Heart left ventricle (tissue), 16 donors: ENCODE data around the gene RACK1. TPM values are rescaled to one million over a fixed set of nuclear protein-coding genes. Genes with fewer than 3 reads are reported as not detected.

Experiments used
- ATAC-seq, 4 donors: fragments of 200-7000 bp; cut with Tn5 transposase; one replicate each; pipeline ENCODE4 v1.9.1; 2020 to 2022; ENCODE audit warnings: moderate library complexity in 4 of 4, mild to moderate bottlenecking in 3 of 4, moderate number of reproducible peaks in 1 of 4
- DNase-seq, 5 donors: peaks; one replicate each; pipeline ENCODE4 v3.0.0-alpha.2; 2020
- H3K27ac ChIP-seq, 12 donors: fragments of 200-600 bp; sonication (generic) in 4 of 12; one replicate each; pipeline versions ENCODE4 v1.5.0 to v1.8.0; 2016 to 2022; ENCODE audit warnings: mild to moderate bottlenecking in 2 of 12
- H3K27me3 ChIP-seq, 9 donors: fragments of 200-600 bp; sonication (generic) in 2 of 9; one replicate each; pipeline versions ENCODE4 v1.5.1 to v1.8.0; 2016 to 2022; ENCODE audit warnings: mild to moderate bottlenecking in 3 of 9
- H3K36me3 ChIP-seq, 9 donors: fragments of 200-600 bp; sonication (generic) in 2 of 9; one replicate each; pipeline versions ENCODE4 v1.5.0 to v1.8.0; 2018 to 2022; ENCODE audit warnings: mild to moderate bottlenecking in 2 of 9
- H3K4me1 ChIP-seq, 12 donors: fragments of 200-600 bp; sonication (generic) in 4 of 12; one replicate each; pipeline versions ENCODE4 v1.5.0 to v1.8.0; 2016 to 2022; ENCODE audit warnings: mild to moderate bottlenecking in 3 of 12
- H3K4me3 ChIP-seq, 12 donors: fragments of 200-600 bp; sonication (generic) in 4 of 12; one replicate each; pipeline versions ENCODE4 v1.5.0 to v1.8.0; 2017 to 2022; ENCODE audit warnings: mild to moderate bottlenecking in 9 of 12, moderate library complexity in 4 of 12
- H3K9me3 ChIP-seq, 12 donors: fragments of 200-600 bp; sonication (generic) in 4 of 12; one replicate each; pipeline versions ENCODE4 v1.5.0 to v1.8.0; 2016 to 2022; ENCODE audit warnings: mild to moderate bottlenecking in 1 of 12
- POLR2A ChIP-seq, 2 donors: fragments of 450-650 bp; IDR thresholded peaks; one replicate each; pipeline ENCODE4 v1.6.1; 2017; ENCODE audit warnings: antibody characterized with exemption in 2 of 2, mild to moderate bottlenecking in 2 of 2, moderate library complexity in 2 of 2
- WGBS, 4 donors: extraction: QIAGEN DNeasy Blood & Tissue Kit in 2 of 4; methylation state at CpG; one replicate each; pipeline versions ENCODE4 v1.1.5 to v1.1.7; 2013 to 2018; 5-methylcytosine and 5-hydroxymethylcytosine counted together
- intact Hi-C, 10 donors: fragments of 100-400 bp; cut with DNase I; formaldehyde crosslinking; loops; one replicate each; pipeline versions ENCODE4 v1.11.1 to v1.14.2; 2022
- polyA plus RNA-seq, 2 donors: library from polyadenylated mRNA; stranded (reverse); fragments of 200-250 nt; gene quantifications; one replicate each; pipeline ENCODE4 v1.2.3, GENCODE V29; 2013
- total RNA-seq, 9 donors: library from RNA; depleted of rRNA in 2 of 9; stranded (reverse); fragments of >200 nt in 2 of 9; fragmentation: NEBNext Ultra II Directional in 3 of 9; extraction: Animal tissue kit (Norgen Biotek cat#: 25700) in 3 of 9; gene quantifications; one replicate each; pipeline versions ENCODE4 v1.1.0 to v1.2.4, GENCODE V29; 2016 to 2023
- TF ChIP-seq, protein P1 (sequence below), 12 donors: fragments of 200-600 bp; sonication (generic) in 4 of 12; IDR thresholded peaks; one replicate each; pipeline versions ENCODE4 v1.5.0 to v1.8.0; 2018 to 2022; ENCODE audit warnings: antibody characterized with exemption in 12 of 12, mild to moderate bottlenecking in 5 of 12
- donor health status: ischemic (EF 13 %, LVEDD 7.1; RV severe dilation, severe dysfunction).
- donor health status: healthy with polysubstance abuse.
- donor health status: DM: no; HTN: yes; CAD: no.
- donor health status: DM: no; HTN: no; CAD: no.
- donor health status: ischemic (EF 25% LVEDD 6.9; RV normal size, moderate dysfunction).
- donor health status: ischemic (EF 25% LVEDD 5.7; RV mildly dilated, moderate dysfunction).
- donor health status: healthy.
- donor health status: DM: yes; HTN: yes; CAD: no.
- donor health status: ischemic (EF 35%, LVEDD 5.7; RV mildly dilated, moderate dysfunction).
- donor health status: nonischemic (EF 11% LVEDD 7.7; RV severe dilation, severe dysfunction).
- donor health status: DM: yes; HTN: yes; CAD: no.
- donor health status: PGD.
- donor health status: ischemic (EF 29% LVEDD 5.4; RV normal size, mild dysfunction).
- donor health status: nonischemic (EF 23%, LVEDD 6.1; RV moderate dilation, normal function).

RACK1 gene
- total and polyA plus RNA-seq, 11 donors: 560 to 2,287 (median 862) TPM

DNA sequence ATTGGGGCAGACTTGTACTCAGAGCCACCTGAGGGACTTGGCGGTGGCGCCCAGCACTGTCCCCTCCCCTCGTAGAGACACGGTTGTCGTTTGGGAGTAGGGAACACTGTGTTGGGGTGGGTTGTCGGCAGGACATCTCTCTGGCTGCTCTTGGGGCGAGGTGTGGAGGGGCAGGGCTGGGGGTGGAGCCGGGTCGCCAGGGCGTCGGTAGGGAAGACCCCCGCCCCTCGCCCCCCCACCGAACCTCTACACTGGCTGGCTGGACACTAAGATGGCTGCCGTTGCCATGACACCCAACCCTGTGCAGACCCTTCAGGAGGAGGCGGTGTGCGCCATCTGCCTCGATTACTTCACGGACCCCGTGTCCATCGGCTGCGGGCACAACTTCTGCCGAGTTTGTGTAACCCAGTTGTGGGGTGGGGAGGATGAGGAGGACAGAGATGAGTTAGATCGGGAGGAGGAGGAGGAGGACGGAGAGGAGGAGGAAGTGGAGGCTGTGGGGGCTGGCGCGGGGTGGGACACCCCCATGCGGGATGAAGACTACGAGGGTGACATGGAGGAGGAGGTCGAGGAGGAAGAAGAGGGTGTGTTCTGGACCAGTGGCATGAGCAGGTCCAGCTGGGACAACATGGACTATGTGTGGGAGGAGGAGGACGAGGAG, 19.8 kb downstream of the RACK1 start:
- Histone ChIP-seq H3K27me3 (no peaks in the 10 kb centered on the region), H3K27ac (peak overlapping the region; percentile 92 to 100 (median 97)), H3K36me3 (peaks cover 0 to 17% (median 13%) of the 10 kb centered on the region in 9 donors), H3K4me1 (peaks cover 0 to 42% (median 16%) of the 10 kb centered on the region in 12 donors), H3K4me3 (peak overlapping the region; percentile 63 to 96 (median 83)), H3K9me3 (no peaks in the 10 kb centered on the region)
- intact Hi-C loops: loop anchor here (1.0 to 5.0 kb wide), 11 partner anchors 15 to 38 kb away; partner anchors contain the start of genes RACK1 (in 7 of the 10) and TRIM52 (in 3 of the 10)
- peak in 4 of 5 donors; percentile 57 to 74 (median 65) for DNase-seq
- peak in 2 of 4 donors; percentile 1 to 10 for ATAC-seq
- TF ChIP-seq, protein P1, sequence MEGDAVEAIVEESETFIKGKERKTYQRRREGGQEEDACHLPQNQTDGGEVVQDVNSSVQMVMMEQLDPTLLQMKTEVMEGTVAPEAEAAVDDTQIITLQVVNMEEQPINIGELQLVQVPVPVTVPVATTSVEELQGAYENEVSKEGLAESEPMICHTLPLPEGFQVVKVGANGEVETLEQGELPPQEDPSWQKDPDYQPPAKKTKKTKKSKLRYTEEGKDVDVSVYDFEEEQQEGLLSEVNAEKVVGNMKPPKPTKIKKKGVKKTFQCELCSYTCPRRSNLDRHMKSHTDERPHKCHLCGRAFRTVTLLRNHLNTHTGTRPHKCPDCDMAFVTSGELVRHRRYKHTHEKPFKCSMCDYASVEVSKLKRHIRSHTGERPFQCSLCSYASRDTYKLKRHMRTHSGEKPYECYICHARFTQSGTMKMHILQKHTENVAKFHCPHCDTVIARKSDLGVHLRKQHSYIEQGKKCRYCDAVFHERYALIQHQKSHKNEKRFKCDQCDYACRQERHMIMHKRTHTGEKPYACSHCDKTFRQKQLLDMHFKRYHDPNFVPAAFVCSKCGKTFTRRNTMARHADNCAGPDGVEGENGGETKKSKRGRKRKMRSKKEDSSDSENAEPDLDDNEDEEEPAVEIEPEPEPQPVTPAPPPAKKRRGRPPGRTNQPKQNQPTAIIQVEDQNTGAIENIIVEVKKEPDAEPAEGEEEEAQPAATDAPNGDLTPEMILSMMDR (IDR thresholded peaks at IDR 0.05): no peak
- TF ChIP-seq POLR2A (IDR thresholded peaks at IDR 0.05): no peak
- WGBS, 4 donors: 1 to 2% (median 2%) methylated on average over 25 to 31 of the region's 31 CpGs

DNA sequence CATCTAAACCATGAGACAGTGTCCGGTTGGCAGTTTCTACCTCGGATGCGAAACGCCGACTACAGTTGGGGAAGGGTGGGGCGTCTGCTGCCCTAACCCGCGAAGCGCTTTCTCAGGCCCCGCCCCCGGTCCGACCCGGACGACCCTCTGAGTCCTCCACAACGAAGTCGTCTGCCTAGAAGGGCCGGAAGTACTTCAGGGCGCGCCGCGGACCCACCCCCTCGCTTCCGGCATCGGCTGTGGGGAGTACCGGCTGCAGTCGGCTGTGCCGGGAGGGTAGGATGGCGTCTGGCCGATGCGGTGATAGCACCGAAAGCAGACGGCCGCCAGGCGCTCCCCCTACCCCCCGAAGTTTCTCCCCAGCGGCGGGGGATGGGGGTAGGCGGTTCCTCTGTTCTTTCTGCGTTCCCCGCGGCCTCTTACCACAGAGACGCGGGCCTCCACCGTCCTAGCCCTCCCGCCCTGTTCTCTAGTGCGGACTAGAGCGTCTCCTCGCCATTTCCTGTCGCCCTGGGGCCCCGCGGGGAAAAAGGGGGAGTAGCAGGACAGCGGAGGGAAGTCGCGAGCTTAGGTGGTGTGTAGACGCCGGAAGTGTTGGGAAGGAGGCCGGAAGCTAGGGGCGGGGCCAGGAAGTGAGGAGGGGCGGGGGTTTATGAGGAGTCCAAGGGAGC, 20.5 kb downstream of the RACK1 start, which contains the start of gene TRIM41:
TSS of gene TRIM41 (plus strand) at position 224 of the 671 bp plus-strand sequence. CDS start 719 bp downstream, outside the sequence.
- Histone ChIP-seq H3K27me3 (no peaks in the 10 kb centered on the region), H3K9me3 (no peaks in the 10 kb centered on the region), H3K27ac (peak within 1 kb of the TSS; percentile 92 to 100 (median 97)), H3K4me1 (peaks cover 0 to 48% (median 18%) of the 10 kb centered on the region in 12 donors), H3K36me3 (peaks cover 0 to 17% (median 11%) of the 10 kb centered on the region in 9 donors), H3K4me3 (peak within 1 kb of the TSS; percentile 63 to 96 (median 83))
- intact Hi-C loops: loop anchor here in 9 of 10 donors (1.0 to 5.0 kb wide), 9 partner anchors 16 to 39 kb away; partner anchors contain the start of genes RACK1 (in 3 of the 9) and TRIM52 (in 3 of the 9)
- TF ChIP-seq POLR2A (IDR thresholded peaks at IDR 0.05): peak in 1 of 2 donors; percentile 71
- TF ChIP-seq, protein P1 (IDR thresholded peaks at IDR 0.05): peak in 6 of 12 donors; percentile 19 to 37 (median 27)
- DNase-seq (peak; percentile 99 to 100 (median 99)), ATAC-seq (peak; percentile 87 to 93 (median 90))
- 0 to 2% (median 0%) methylated on average over 33 to 59 of the region's 59 CpGs for WGBS, 4 donors

DNA sequence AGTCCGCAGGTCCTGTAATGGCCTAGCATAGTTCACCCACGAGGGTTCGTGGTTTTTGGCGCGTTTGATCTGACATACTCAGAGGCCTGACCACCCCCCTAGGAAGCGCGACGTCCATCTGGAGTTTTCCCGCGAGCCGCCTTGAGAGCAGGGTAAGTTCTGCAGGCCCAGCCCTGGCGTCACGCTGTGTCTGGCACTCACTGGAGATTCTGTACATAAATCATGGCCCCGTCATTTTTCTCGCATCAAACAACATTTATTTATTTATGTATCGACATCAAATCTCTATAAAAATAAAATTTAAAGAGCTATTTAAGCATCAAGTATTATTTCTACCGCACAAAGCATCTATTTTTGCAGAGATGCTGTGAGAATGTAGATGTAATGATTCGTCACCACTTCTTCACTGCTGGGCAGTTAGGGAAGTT, 21.1 kb downstream of the RACK1 start:
- intact Hi-C loops: loop anchor here in 9 of 10 donors (1.0 to 5.0 kb wide), 11 partner anchors 15 to 40 kb away; partner anchors contain the start of genes RACK1 (in 3 of the 9) and TRIM52 (in 3 of the 9)
- Histone ChIP-seq H3K36me3 (peaks cover 0 to 13% (median 9%) of the 10 kb centered on the region in 9 donors), H3K27me3 (no peaks in the 10 kb centered on the region), H3K9me3 (no peaks in the 10 kb centered on the region), H3K27ac (peak overlapping the region; percentile 92 to 100 (median 97)), H3K4me3 (peak overlapping the region; percentile 30 to 96 (median 83)), H3K4me1 (peaks cover 0 to 53% (median 18%) of the 10 kb centered on the region in 12 donors)
- 0 to 1% (median 0%) methylated on average over 18 of the region's 18 CpGs for WGBS, 4 donors
- TF ChIP-seq, protein P1 (IDR thresholded peaks at IDR 0.05): no peak
- DNase-seq: peak in 1 of 5 donors; percentile 78
- peak in 3 of 4 donors; percentile 7 to 11 (median 9) for ATAC-seq
